Fibroblast of skin of scalp (primary cell): Measurements from ENCODE around the gene GRAMD1B.

Experiments used
- DNase-seq: peaks from one replicate; pipeline ENCODE4 v3.0.0-alpha.2; 2013

The GRAMD1B gene

DNA sequence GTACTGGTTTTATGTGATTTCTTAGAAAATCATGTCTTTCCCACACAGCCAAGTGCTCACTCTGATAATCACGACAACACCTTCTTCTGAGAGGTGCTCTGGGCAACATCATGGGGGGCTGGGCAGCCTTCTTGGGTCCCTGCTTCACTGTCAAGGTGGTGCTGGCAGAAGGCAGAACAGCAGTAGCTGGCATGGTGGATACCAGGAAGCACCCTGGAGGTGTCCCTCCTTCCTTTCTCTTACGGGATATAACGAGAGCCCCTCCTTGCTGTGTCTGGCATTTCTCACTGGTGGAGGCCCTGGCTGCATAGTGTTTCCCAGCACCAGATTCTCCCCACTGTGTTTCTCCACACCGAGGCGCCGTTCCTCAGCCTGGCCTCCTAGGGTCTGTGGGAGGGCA lies 163.5 kb downstream of the GRAMD1B start:
- no peak for DNase-seq

DNA sequence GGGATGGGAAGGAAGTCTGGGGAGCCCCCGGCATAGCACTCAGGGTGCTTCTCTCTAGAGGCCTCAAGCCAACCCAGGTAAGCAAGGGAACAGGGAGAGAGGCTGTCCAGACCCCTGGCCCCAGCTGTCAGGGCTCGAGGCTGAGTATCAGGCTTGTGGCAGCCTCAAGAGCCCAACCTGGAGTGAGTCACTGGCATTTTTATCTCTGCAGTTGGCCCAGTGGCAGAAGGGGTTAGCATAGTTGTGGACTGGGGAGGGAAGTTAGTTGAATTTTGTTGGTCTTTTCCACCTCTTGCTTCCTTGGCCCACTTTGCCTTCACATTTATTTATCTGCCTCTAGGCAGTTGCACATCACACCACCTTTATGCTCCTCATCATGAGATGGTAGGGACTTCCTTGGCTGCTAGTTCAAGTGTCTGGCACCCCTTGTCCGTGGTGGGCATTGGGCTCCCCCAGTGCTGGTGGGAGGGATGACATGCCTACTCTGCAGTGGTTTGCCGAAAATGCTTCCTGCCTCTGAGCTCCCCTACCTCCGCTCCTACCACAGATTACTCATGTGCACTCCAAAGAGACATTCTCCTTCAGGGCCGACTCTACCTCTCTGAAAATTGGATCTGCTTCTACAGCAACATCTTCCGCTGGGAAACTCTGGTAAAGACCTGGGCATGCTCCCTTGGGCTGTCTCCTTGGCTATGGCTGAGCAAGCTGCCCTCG lies 164.3 kb downstream of the GRAMD1B start:
- no peak for DNase-seq

GRCh38 chr11:123594921-123595320 lies 164.9 kb downstream of the GRAMD1B start:
- no peak for DNase-seq

GRCh38 chr11:123597859-123598258 lies 167.8 kb downstream of the GRAMD1B start:
- no peak for DNase-seq

DNA sequence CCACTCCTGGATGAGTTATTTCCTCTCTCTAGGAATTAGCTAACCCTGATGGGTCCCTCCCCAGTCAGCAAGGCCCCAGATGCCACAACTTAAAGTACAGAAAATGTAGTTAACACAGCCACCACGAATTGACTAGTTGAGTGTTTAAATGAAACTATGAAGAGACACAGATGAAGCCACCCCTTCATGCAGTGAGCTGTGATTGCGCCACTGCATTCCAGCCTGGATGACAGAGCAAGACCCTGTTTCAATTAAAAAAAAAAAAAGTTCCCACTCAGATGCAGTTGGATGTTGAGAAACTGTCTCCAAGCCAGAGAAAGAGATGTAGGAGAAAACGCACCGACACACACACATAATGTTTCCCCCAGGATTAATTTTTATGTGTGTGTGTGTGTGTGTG lies 171.1 kb downstream of the GRAMD1B start:
- peak; percentile 84 for DNase-seq

GRCh38 chr11:123601743-123602142 lies 171.7 kb downstream of the GRAMD1B start:
- DNase-seq = no peak

DNA sequence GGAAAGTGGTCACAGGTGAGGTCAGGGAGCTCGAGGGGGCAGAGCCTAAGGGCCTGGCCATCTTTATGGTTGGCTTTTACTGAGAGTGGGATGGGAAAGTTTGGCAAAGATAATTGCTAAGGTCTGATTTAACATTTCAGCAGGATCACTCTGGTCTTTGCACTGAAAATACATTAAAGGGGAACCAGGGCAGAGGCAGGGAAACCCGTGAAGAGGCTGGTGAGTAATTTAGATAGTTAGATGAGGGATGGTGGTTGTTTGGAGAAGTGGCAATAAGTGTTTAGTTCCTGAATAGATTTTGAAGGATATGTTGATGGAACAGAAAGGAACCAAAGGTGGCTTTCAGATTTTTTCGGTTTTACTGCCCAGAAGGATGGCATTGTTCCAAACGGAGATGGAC lies 173.6 kb downstream of the GRAMD1B start:
- DNase-seq = no peak

DNA sequence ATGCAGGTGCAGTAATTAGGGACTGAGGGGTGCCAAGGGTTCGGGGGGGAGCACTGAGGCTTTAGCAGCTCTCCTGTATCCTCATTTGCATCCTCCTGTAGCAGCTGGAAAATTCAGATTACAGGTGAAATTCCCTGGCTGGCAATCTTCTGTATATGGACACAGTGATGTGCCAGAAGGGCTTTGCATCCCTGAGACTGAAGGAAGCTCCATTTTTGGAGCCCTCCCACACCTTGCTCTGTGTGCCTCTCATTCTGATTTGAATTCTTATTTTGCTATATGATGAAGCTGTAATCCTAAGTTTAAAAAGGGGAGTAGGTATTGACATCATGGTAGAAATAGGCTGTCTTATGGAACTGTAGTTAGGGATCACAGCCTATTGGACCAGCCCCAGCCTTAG lies 177.7 kb downstream of the GRAMD1B start:
- no peak for DNase-seq

GRCh38 chr11:123608371-123608770 lies 178.3 kb downstream of the GRAMD1B start:
- DNase-seq = no peak

- no peak for DNase-seq
Observed at GRCh38 chr11:123608945-123609344, 178.9 kb downstream of the GRAMD1B start.

- no peak for DNase-seq
Observed at GRCh38 chr11:123611698-123612097, 181.6 kb downstream of the GRAMD1B start.

DNA sequence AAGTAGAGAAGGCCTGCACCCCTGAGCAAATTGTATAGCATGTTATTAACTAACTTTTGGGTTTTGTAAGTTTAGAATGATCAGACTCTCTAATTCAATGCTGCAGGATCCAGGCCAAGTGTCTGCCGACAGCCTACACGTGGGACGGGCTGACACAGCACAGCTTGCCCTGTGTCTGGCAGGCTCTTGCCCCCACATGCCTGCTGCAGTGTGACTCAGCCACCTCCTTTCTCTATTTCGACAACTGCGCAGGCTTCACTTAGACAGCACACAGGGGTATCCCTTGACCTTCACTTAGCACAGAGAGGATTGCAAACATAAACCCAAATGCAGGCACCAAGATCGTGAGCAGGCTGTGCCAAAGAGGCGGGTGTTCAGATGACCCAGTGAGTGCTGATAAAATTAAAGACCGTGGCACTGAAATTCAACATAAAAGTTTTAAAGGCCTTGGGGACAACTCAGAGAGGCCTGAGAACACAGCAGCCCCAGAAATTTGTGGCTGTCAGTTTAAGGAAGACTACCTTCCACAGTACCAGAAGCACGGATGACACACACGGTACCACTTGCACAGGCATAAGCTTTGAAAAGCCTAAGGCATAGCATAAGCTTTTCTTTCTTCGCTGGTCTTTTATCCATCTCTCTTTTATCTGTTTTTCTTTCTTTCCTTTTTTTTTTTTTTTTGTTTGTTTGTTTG lies 186.6 kb downstream of the GRAMD1B start:
- peak; percentile 6 for DNase-seq

DNA sequence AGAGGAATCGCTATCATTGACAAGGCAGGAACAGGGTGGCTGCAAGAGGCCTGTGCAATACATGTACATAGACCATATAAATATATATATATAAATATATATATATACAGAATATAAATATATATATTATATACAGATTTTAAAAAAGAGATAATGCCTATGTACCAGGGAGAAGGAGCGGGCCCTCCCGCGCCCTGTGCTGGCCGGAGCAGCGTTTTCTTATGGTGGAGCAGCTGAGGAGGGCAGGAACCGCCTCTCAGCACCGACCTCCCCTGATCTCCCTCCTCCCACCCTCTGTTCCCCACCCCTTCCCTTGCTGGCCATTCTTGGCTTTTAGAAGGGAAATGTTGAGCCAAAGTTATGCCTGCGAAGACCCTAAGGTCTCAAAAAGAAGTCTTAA lies 192.5 kb downstream of the GRAMD1B start:
- no peak for DNase-seq

DNA sequence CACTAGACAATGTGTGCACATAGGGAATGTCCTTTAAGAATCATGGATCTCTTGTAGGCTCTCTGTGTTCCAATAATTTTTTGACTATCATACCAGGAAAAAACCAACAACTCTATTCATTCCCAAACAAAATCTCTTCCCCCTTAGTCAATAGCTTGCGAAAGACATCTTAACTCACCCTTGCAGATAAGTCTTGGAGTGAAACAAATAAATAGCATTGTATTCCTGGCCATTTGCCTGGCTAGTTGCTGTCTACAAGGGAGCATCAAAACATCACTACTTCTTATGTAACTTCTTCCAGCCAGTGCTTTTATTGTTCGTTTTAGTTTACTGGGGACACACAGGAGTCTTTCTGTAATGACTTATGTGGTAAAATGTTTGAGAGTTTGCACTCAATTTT lies 194.9 kb downstream of the GRAMD1B start:
- DNase-seq = no peak

DNA sequence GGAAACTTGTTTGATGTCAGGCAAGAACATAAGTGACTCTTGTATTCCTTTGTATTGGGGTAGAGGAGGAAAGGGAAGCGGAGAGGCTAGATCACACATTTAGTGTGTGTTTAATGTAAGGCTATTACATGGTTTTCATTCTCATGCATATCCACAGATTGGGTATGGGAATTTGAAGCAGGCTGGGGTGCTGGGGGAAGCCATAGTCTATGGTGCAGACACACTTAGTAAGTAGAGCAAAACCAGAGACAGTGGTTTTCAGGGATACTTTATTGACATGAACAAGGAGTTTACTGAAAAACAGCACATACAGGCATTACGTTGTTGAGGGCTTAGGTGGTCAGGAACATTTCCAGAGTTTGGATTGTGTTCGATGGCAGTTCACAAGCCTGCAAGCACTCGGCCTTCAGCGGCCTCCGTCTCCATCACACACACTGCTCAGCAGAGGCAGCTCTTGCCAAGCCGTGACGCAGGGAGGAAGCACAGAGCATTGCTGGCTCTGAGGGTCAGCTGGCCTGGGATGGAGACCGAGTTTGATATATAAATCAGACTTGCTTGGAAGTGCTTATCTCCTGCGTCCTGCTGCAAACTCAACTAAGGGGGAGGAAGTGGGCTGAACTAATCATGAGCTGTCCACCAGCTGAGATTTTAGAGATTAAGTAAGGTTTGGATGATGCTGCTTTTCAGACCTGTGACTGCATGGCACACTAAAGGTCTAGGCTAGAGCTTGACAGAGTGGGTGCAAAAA lies 199.0 kb downstream of the GRAMD1B start:
- DNase-seq = no peak

GRCh38 chr11:123630126-123630608 lies 200.1 kb downstream of the GRAMD1B start:
- DNase-seq = no peak

- no peak for DNase-seq
Observed at GRCh38 chr11:123640029-123640428, 210.0 kb downstream of the GRAMD1B start.

DNA sequence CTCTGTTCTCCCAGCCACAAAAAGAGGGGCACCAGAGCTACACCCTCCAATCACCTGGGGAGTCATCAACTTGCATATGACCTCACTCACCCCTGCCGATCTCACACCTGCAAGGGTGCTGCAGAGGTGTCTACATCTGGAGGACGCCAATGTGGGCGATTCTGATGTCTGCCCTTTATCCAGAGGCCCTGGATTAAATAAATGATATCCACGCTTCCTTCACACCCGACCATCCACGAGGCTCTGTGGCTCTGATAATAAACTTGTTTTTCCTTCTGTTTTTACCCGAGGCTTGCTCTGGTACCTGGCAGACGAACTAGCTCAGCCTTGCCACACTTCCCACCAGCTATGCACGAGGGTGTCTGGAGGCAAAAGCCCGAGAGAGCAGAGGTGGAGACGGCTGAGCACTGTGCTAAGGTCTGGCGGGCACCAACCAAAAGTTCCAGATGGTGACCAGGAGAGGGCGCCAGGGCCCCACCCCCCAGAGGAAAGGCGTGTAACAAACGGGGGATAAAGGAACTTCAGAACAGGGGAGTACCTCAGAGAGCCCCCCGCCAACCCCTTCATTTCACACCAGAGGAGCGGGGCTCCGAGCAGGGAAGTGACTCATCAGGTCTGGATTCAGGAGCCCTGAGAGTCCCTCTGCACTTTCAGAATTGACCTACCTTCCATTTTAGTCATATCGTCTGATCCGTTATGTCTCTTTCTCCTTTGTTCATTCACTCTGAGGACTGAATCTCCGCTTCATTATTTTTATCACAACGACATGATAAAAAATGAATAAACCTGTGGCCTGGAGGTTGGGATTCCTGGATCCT lies 210.8 kb downstream of the GRAMD1B start:
- DNase-seq = peak; percentile 34

DNA sequence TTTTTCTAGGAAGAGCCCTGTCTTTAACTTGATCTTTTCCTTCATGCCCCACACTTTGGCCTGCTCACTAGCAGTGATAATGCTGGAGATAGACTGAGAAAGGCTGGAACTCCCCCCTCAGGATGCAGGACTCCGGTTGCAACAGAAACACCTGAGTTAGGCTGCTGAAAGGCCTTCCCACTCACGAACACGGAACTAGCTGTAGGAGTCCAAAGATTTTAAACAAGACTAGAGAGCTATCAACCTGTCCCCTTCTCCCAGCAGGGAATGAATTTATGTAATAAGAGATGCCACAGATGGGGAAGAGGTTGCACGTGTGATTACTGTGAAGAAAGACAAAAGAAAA lies 211.4 kb downstream of the GRAMD1B start:
- no peak for DNase-seq

GRCh38 chr11:123642435-123642834 lies 212.4 kb downstream of the GRAMD1B start:
- no peak for DNase-seq

- DNase-seq = no peak
Observed at GRCh38 chr11:123645286-123645975, 215.4 kb downstream of the GRAMD1B start.

DNA sequence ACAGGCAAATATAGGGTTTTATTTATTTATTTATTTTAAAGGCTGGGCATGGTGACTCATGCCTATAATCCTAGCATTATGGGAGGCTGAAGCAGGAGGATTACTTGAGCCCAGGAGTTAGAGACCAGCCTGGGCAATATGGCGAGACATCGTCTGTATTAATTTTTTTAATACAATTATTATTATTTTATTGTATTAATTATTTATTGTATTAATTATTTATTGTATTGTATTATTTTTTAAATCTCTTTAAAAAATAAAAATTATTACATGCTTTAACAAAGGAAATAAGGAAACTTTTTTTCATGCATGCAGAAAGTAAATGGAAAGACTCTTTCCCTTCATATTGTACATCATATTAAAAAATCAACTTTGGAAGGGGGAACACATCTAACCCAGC lies 220.8 kb downstream of the GRAMD1B start:
- no peak for DNase-seq
